ENCODE results near the gene VOPP1.

Gene VOPP1

DNA sequence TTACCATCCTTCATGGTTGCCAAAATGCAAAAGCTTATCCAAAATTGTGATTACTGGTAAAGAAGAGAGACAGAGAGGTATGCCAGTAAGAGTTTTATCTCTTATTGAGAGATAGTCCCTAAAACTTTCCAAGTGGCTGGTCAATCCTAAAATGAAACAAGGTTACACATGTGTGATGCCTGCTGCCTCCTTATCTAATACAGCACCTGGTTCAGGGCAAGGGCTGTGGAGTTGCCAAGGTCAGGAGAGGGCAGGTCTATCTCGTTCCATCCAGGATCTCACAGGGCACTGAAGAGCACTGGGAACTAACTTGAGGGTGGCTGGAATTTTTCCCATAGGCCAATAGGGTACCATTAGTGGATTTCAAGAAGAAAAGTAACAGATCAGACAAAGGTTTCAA, 18.3 kb downstream of the VOPP1 start:
- no peak for DNase-seq (ENCODE audit: low spot score)

- DNase-seq (ENCODE audit: low spot score) = no peak
Measured at GRCh38 chr7:55553024-55553345, 19.3 kb downstream of the VOPP1 start.

GRCh38 chr7:55552320-55553023, 19.8 kb downstream of the VOPP1 start:
- no peak for DNase-seq (ENCODE audit: low spot score)

DNA sequence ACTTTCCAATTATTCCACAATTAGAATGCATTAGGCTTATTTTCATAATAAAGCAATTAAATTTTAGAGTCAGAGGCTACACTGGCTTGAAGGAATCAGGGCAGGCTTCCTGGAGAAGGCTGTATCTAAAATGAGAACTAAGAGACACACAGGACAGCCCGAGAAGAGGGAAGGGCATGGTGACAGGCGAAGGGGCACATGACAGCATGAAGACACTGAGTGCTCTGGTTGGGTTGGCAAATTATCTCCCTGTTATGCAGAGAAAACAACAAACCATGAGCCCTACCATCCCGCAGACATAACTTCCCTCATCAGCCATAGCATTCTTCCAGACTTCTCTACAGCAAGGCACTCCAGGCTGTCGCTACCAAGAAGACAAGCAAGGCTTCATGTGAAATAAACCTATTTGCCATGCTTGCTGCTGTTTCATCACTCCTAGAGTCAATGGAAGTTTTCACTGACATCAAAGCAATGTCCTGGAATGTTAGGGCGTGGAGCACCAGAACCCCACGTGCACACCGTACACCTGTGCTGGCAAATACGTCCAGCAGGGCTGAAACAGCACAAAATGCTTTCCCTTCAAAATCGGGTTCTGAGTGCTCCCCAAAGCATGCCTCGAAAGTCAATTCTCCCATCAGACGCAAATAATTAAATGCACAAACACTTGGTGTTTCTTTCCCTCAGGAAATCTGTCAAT, 21.3 kb downstream of the VOPP1 start:
- DNase-seq (ENCODE audit: low spot score) = no peak

DNA sequence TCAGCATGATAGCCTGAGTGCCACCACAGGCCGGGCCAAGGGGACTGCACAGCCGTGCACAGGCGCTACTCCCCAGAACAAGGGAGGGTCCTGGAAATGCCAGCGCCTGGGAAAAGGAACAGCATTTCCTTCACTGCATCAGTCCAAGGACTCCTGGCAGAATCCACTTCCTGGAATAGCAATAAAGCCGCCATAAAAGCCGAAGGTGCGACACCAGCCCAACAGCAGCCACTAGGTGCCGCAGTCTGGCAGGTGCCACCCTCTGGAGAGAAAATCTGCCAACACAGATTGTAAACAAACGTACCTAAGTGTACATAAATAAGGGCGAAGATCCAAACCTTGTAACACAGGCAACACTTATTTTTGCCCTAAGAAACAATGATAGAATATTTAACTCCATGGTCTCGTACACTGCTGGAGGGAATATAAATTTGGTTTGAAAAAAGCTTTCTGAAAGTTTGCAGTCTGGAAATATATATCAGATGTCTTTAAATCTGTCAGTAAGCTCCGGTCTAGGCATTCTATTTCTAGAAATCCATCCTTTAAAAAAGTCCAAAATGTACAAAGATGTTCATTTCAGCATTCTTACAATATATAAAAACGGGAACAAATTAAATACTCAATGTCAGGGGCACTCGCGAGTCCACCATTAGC, 22.2 kb downstream of the VOPP1 start:
- no peak for DNase-seq (ENCODE audit: low spot score)

GRCh38 chr7:55549457-55549856, 22.8 kb downstream of the VOPP1 start:
- DNase-seq (ENCODE audit: low spot score) = no peak

DNA sequence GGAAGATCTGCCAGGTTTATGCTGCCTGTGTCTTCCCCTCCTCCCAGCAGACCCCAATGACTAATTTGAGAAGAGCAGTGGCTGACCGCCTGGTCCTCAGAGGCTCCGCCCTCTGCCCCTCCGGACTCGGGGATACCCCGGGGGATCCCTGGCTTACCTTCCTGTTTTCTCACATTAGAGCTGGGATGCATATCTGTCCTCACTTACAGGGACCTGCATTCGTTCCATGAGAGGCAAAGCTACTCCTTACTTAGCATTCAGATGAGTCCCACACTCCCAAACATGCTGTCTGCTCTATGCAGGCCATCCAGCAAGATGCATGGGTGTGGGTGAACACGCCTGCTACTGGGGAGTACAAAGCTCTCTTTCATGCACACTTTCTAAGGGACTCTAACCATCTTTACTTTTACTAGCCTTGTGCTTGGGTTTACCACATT, 24.0 kb downstream of the VOPP1 start:
- no peak for DNase-seq (ENCODE audit: low spot score)

DNA sequence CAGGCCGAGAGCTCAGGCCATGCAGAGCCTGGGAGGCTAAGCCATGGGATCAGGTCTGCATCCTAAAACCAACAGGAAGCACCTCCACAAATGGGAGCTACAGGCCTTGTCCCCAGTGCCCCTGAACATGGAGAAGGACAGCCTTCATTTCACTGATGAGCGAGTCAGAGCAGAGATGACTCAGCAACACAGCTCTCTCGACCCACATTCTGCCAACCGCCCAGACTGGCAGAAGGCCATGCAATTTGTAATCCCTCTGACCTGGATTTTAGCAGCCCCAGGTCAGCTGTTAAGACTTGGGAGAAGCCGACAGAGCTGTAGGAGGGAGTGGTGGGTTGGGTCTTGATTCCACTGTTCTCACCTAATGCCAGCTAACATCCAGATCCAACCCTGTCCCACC, 25.5 kb downstream of the VOPP1 start:
- no peak for DNase-seq (ENCODE audit: low spot score)

DNA sequence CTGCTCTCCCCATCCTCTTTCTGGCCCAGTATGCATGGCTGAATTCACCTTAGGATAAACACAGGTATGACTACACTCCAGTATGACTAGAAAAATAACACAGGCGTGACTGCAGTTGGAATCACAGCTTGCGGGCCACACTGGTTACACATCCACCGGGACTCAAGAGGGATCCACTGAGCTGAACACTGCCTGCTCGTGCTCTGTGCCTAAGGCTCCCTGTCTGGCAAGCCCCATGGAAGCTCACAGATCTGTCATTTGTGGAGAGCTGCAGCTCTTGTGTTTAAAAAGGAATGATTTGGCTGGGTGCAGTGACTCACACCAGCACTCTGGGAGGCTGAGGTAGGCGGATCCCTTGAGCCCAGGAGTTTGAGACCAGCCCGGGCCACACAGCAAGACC, 26.8 kb downstream of the VOPP1 start:
- DNase-seq (ENCODE audit: low spot score) = no peak

GRCh38 chr7:55540226-55540858, 32.0 kb downstream of the VOPP1 start:
- no peak for DNase-seq (ENCODE audit: low spot score)

- DNase-seq (ENCODE audit: low spot score) = no peak
Measured at GRCh38 chr7:55539380-55539779, 32.9 kb downstream of the VOPP1 start.

GRCh38 chr7:55538538-55538937, 33.8 kb downstream of the VOPP1 start:
- no peak for DNase-seq (ENCODE audit: low spot score)

DNA sequence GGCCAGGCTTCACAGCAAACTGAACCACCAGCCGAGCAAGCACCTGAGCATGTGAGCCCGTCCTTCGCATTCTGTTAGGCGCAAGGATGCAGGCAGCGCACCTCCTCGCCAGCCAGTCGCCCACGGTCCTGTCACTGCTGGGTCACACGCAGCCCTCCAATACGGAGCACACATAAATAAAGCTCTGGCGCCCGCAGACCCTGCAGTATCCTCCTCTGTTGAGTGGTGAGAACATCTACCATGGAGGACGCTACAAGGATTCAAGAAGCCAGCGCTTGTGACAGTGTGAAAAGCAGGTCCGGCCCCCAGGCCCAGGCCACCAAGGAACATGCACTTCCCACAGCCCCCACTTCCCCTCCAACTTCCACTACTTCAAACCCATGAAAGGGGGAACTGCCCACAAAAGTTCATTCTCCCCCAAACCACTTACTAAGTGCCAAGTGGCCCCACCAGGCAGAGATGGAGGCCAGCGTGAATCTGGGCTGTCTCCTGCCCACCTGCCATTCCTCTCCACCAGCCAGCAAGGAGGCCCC, 34.8 kb downstream of the VOPP1 start:
- no peak for DNase-seq (ENCODE audit: low spot score)

GRCh38 chr7:55536619-55537457, 35.5 kb downstream of the VOPP1 start:
- no peak for DNase-seq (ENCODE audit: low spot score)

DNA sequence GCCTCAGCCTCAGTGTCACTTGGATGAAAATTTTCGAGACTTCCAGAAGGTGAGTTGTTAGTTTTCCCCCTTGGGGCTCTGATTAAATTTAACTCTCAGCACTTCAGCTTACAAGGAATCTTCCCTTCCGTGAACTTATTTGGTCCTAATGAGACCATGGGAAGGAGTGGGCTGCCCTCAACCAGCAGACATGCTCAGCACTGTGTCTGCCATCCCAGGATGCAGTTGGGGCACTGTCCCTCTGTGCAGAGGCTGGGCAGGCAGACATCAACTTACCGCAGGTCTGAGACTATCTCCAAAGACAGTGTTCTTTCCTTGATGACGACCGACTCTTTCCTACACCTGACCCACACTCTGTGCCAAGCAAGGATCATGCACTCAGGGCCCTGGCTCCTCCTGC, 36.7 kb downstream of the VOPP1 start:
- no peak for DNase-seq (ENCODE audit: low spot score)

- DNase-seq (ENCODE audit: low spot score) = no peak
Measured at GRCh38 chr7:55534916-55535590, 37.2 kb downstream of the VOPP1 start.

GRCh38 chr7:55534262-55534915, 37.9 kb downstream of the VOPP1 start:
- DNase-seq (ENCODE audit: low spot score) = no peak

DNA sequence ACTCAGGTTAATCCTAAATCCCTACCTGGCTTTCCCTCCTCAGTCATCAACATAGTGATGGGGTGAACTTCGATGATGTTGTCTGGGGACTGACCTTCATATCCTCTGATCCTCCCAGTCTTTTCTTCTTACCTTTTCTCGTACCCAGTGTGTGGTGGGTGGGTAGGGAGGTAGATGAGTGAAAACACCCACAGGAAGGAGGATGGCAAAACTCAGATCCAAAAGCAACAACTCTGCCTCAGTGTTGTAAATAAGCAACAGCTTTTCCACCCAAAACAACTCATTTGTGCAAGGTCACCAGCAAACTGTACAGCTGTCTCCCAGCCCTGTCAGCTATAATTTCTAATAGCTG, 38.6 kb downstream of the VOPP1 start:
- DNase-seq (ENCODE audit: low spot score) = no peak

DNA sequence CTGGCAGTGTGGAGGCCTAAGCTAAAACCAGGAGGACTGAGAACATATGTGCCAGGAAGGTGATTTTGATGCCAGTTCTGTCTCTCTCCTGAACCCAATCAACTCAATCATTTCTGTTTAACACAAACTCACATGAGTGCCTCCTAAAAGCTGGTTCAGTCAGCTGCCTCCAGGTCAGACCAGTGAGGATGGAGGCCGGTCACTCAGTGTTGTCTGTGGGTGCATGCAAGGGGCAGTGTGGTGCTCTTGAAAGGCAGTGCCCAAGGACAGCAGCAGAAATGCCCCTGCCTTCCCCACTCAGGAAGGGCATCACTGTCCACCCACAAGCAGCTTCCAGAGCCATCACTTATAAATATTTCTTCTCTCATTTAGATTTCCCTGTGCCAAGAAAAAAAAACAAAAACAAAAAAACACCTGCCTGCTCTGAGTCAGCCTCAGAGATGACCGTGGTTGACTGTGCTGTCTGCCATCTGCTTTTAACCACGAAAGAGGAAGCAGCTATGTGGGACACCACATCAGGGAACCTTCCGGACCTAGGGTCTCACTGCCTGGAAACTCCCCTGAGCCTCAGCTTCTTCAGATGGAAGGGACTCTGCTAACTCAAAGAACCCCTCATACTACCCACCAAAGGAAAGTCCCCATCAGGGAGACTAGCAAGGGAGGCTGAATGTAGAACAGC, 39.1 kb downstream of the VOPP1 start:
- DNase-seq (ENCODE audit: low spot score) = no peak

All from left forelimb (tissue), 1 donor.